Pancreas (tissue), 10 donors: ENCODE measurements around the gene KRT71. TPM values are rescaled to one million over a fixed set of nuclear protein-coding genes. Genes with fewer than 3 reads are reported as not detected.
A peak's percentile ranks its signal among the peaks of the same experiment; 100 is the strongest.

Experiments
- ATAC-seq, 4 donors: fragments of 200-7000 bp; cut with Tn5 transposase; one replicate each; pipeline versions ENCODE4 v1.8.0 to v1.9.1; 2020; ENCODE audit warnings: mild to moderate bottlenecking in 4 of 4, moderate library complexity in 4 of 4
- DNase-seq, 6 donors: peaks; one replicate each; pipeline ENCODE4 v3.0.0-alpha.2; 2020
- FAIRE-seq: peaks from 2 replicates; lab custom pipeline; 2012; peaks lifted over from hg19 to GRCh38; lab: Jason Lieb, UNC
- H3K27ac ChIP-seq, 4 donors: fragments of 200-600 bp; sonication (generic); 1 replicate in 3 of 4; 2 replicates in 1 of 4; pipeline versions ENCODE4 v1.5.0 to v1.8.0; 2020
- H3K27me3 ChIP-seq, 4 donors: fragments of 200-600 bp; one replicate each; pipeline ENCODE4 v1.8.0; 2021
- H3K36me3 ChIP-seq, 3 donors: fragments of 200-600 bp; sonication (generic) in 1 of 3; one replicate each; pipeline versions ENCODE4 v1.5.0 to v1.8.0; 2020 to 2021
- H3K4me1 ChIP-seq, 3 donors: fragments of 200-600 bp; one replicate each; pipeline ENCODE4 v1.8.0; 2021
- H3K4me3 ChIP-seq, 4 donors: fragments of 200-600 bp; sonication (generic) in 2 of 4; one replicate each; pipeline versions ENCODE4 v1.5.0 to v1.8.0; 2020 to 2021
- H3K9me3 ChIP-seq, 4 donors: fragments of 200-600 bp; one replicate each; pipeline ENCODE4 v1.8.0; 2021
- CTCF ChIP-seq, 4 donors: fragments of 200-600 bp; sonication (generic) in 3 of 4; IDR thresholded peaks; one replicate each; pipeline versions ENCODE4 v1.5.0 to v1.8.0; 2021; ENCODE audit warnings: antibody characterized with exemption in 4 of 4
- WGBS, 2 donors: extraction: QIAGEN DNeasy Blood & Tissue Kit; methylation state at CpG; one replicate each; pipeline ENCODE4 v1.1.7; 2013; 5-methylcytosine and 5-hydroxymethylcytosine counted together
- intact Hi-C, 3 donors: fragments of 100-400 bp; cut with DNase I; formaldehyde crosslinking; loops; one replicate each; pipeline versions ENCODE4 v1.11.1 to v1.14.2; 2022
- polyA plus RNA-seq, 2 donors: library from polyadenylated mRNA; stranded (reverse); fragments of 200-250 nt; gene quantifications; one replicate each; pipeline ENCODE4 v1.2.3, GENCODE V29; 2013
- total RNA-seq, 6 donors: library from RNA; stranded (reverse); fragmentation: NEBNext Ultra II Directional in 4 of 6; extraction: Animal tissue kit (Norgen Biotek cat#: 25700) in 4 of 6; gene quantifications; one replicate each; pipeline versions ENCODE4 v1.2.1 to v1.2.4, GENCODE V29; 2021 to 2023
- donor health status: healthy with polysubstance abuse.
- donor health status: DM: no; HTN: no; CAD: no; lungs with moderate emphysema.
- donor health status: DM: no; HTN: no; CAD: no.
- donor health status: control.
- donor health status: control.
- donor health status: Bipolar disorder and iron deficiency.
- donor health status: DM: yes; HTN: yes; CAD: no.
- donor health status: DM: no; HTN: no; CAD: no.
- donor health status: DM: no; HTN: no; CAD: no.
- donor health status: DM: yes; HTN: yes; CAD: no.

KRT71 gene
- total and polyA plus RNA-seq, 8 donors: not detected

- DNase-seq: no peak
- intact Hi-C loops: no loop called here
- WGBS, 2 donors: 80 to 87% methylated on average over 10 of the region's 10 CpGs
Observed at GRCh38 chr12:52533686-52534470, 19.1 kb downstream of the KRT71 start.

GRCh38 chr12:52532636-52533035 is 20.3 kb downstream of the KRT71 start:
- no peaks in the 10 kb centered on the region for H3K36me3 ChIP-seq
- ATAC-seq: no peak
- H3K4me1 ChIP-seq: no peaks in the 10 kb centered on the region
- intact Hi-C loops: no loop called here
- no peaks in the 10 kb centered on the region for H3K9me3 ChIP-seq
- 60 to 70% methylated on average over 4 of the region's 4 CpGs for WGBS, 2 donors
- FAIRE-seq: no peak
- no peak for DNase-seq
- H3K27ac ChIP-seq: no peak overlapping the region
- H3K4me3 ChIP-seq: no peak overlapping the region
- H3K27me3 ChIP-seq: no peaks in the 10 kb centered on the region
- no peak for TF ChIP-seq CTCF (IDR thresholded peaks at IDR 0.05)

More at GRCh38 chr12:52533686-52534470, 19.1 kb downstream of the KRT71 start:
- Histone ChIP-seq H3K27ac (no peak overlapping the region), H3K36me3 (no peaks in the 10 kb centered on the region), H3K4me3 (no peak overlapping the region), H3K27me3 (no peaks in the 10 kb centered on the region), H3K4me1 (no peaks in the 10 kb centered on the region), H3K9me3 (no peaks in the 10 kb centered on the region)
- FAIRE-seq (no peak), ATAC-seq (no peak)
- no peak for TF ChIP-seq CTCF (IDR thresholded peaks at IDR 0.05)

- intact Hi-C loops: no loop called here
- WGBS, 2 donors: 63 to 77% methylated on average over 18 of the region's 18 CpGs
- peak in 2 of 4 donors; percentile 13 to 20 for ATAC-seq
- Histone ChIP-seq H3K27ac (no peak overlapping the region), H3K4me3 (no peak overlapping the region), H3K9me3 (no peaks in the 10 kb centered on the region), H3K27me3 (no peaks in the 10 kb centered on the region), H3K4me1 (no peaks in the 10 kb centered on the region), H3K36me3 (no peaks in the 10 kb centered on the region)
- FAIRE-seq: no peak
- DNase-seq: no peak
- no peak for TF ChIP-seq CTCF (IDR thresholded peaks at IDR 0.05)
Observed at GRCh38 chr12:52531566-52532300, 21.2 kb downstream of the KRT71 start.

GRCh38 chr12:52530905-52531304 is 22.0 kb downstream of the KRT71 start:
- ATAC-seq: no peak
- FAIRE-seq: no peak
- 87 to 89% methylated on average over 2 of the region's 2 CpGs for WGBS, 2 donors
- Histone ChIP-seq H3K4me1 (no peaks in the 10 kb centered on the region), H3K36me3 (no peaks in the 10 kb centered on the region), H3K27me3 (no peaks in the 10 kb centered on the region), H3K9me3 (no peaks in the 10 kb centered on the region), H3K4me3 (no peak overlapping the region), H3K27ac (no peak overlapping the region)
- intact Hi-C loops: no loop called here
- TF ChIP-seq CTCF (IDR thresholded peaks at IDR 0.05): no peak
- no peak for DNase-seq
